Measurements from ENCODE around the gene GUSB.
"Not testable (repeated sequence)": the region's sequence is repeated elsewhere in the genome, so short reads cannot be mapped to it uniquely, and the experiment has no call there.

- not testable (repeated sequence) for TF ChIP-seq MXI1 (IDR thresholded peaks at IDR 0.05; ENCODE audit: low read depth, low read length); EZH2 (IDR thresholded peaks at IDR 0.05; ENCODE audit: borderline replicate concordance, control insufficient read depth, low read depth, low read length)
Observed at GRCh38 chr7:66000823-66001417, 18.9 kb upstream of the GUSB start.

Data from GM12878 (cell line).